SK-N-MC (cell line): ENCODE measurements around the gene PEAK1.

ENCODE experiments used
- EZH2 ChIP-seq: fragments of 200-600 bp; sonication (generic); IDR thresholded peaks from one replicate; pipeline ENCODE4 v1.6.1; 2017; ENCODE audit warnings: antibody characterized with exemption
- FOXP2 ChIP-seq: optimal IDR thresholded peaks from 2 replicates; pipeline ENCODE3; 2011; ENCODE audit warnings: mild to moderate bottlenecking, moderate library complexity; ENCODE audit not compliant: insufficient read depth; ENCODE audit errors: extremely low read length, control extremely low read depth
- POLR2AphosphoS5 ChIP-seq: IDR thresholded peaks from 2 replicates; pipeline ENCODE4 v1.6.1; 2012; ENCODE audit warnings: mild to moderate bottlenecking, low read depth, low read length, borderline replicate concordance

DNA sequence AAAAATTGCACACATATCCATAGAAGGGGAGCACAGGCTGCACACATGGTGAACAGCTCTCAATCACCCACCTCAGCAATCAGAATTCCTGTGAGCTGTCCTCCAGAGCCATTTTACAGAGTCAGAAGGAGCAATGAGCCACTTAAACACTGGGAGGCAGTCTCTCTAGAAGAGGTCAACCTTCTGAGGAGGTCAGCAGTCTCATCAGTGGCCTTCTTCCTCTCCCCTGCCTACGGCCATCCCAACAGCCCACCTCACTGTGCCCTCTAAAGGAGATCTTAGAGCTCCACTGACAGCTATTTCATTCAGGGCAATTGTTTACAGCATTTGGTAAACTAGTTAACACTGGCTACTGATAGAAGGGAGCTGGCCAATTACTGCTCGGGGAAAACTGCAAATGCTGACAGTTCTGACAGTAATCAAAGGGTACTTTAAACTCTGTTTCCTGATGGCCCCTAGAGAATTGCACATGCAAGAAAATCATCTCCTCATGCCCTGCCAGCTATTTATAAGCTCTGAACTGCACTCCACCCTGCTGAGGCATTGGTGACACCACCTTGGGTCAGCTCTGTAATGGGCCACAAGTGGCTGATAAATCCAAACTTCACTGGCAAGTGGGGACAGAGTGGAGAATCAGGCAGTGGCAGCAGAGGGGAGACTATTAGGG, 306.9 kb downstream of the PEAK1 start:
- TF ChIP-seq EZH2: no peak
- no peak for TF ChIP-seq POLR2AphosphoS5
- no peak for TF ChIP-seq FOXP2
